Endodermal cell (in vitro differentiated cells): ENCODE results near the gene RAE1. TPM values are rescaled to one million over a fixed set of nuclear protein-coding genes. Genes with fewer than 3 reads are reported as not detected.
A peak's percentile ranks its signal among the peaks of the same experiment; 100 is the strongest.

Experiments
- DNase-seq: peaks from one replicate; pipeline ENCODE4 v3.0.0-alpha.2; 2017
- H3K27ac ChIP-seq: 2 replicates; pipeline ENCODE4 v1.5.1; 2013; ENCODE audit warnings: mild to moderate bottlenecking, low read depth, low read length, moderate library complexity
- H3K27me3 ChIP-seq: 2 replicates; pipeline ENCODE4 v1.6.1; 2013; ENCODE audit warnings: mild to moderate bottlenecking, low read length, moderate library complexity; ENCODE audit not compliant: insufficient read depth, control insufficient read depth, poor library complexity, severe bottlenecking
- H3K36me3 ChIP-seq: 2 replicates; pipeline ENCODE4 v1.7.0; 2013; ENCODE audit warnings: mild to moderate bottlenecking, low read length, moderate library complexity; ENCODE audit not compliant: control insufficient read depth, insufficient read depth
- H3K4me1 ChIP-seq: one replicate; pipeline ENCODE4 v1.7.0; 2013; ENCODE audit warnings: low read length; ENCODE audit not compliant: control insufficient read depth, insufficient read depth
- H3K4me3 ChIP-seq: 2 replicates; pipeline ENCODE4 v1.5.1; 2013; ENCODE audit warnings: mild to moderate bottlenecking, low read length, moderate library complexity
- H3K9ac ChIP-seq: 2 replicates; pipeline ENCODE4 v1.6.1; 2013; ENCODE audit warnings: mild to moderate bottlenecking, low read length, moderate library complexity; ENCODE audit not compliant: poor library complexity, severe bottlenecking; ENCODE audit errors: extremely low read depth
- H3K9me3 ChIP-seq: 2 replicates; pipeline ENCODE4 v1.6.1; 2013; ENCODE audit warnings: mild to moderate bottlenecking, low read length, moderate library complexity; ENCODE audit not compliant: control insufficient read depth
- H3K27ac Mint-ChIP-seq: 2 replicates; pipeline ENCODE4 v1.8.0; 2020; ENCODE audit warnings: mixed read lengths
- H3K27me3 Mint-ChIP-seq: 2 replicates; pipeline ENCODE4 v1.8.0; 2021; ENCODE audit warnings: mild to moderate bottlenecking, mixed read lengths; ENCODE audit not compliant: insufficient read depth
- H3K36me3 Mint-ChIP-seq: 2 replicates; pipeline ENCODE4 v1.8.0; 2020; ENCODE audit warnings: low read depth, mixed read lengths
- H3K4me1 Mint-ChIP-seq: 2 replicates; pipeline ENCODE4 v1.8.0; 2020; ENCODE audit warnings: mixed read lengths
- H3K4me3 Mint-ChIP-seq: 2 replicates; pipeline ENCODE4 v1.8.0; 2020; ENCODE audit warnings: mild to moderate bottlenecking, moderate library complexity, mixed read lengths
- H3K9me3 Mint-ChIP-seq: 2 replicates; pipeline ENCODE4 v1.8.0; 2020; ENCODE audit warnings: mild to moderate bottlenecking, mixed read lengths
- CTCF ChIP-seq: fragments of 200-600 bp; sonication (generic); conservative IDR thresholded peaks from 2 replicates; pipeline ENCODE4 v1.5.0; 2021; ENCODE audit warnings: antibody characterized with exemption, mild to moderate bottlenecking
- WGBS, 2 experiments: methylation state at CpG; one replicate each; pipeline versions ENCODE4 v1.1.5 to v1.1.7; 2013; ENCODE audit warnings: missing lambda C conversion rate in 2 of 2, mixed read lengths in 1 of 2; ENCODE audit not compliant: insufficient coverage in 1 of 2, insufficient read length in 1 of 2; 5-methylcytosine and 5-hydroxymethylcytosine counted together
- total RNA-seq, 2 donors: library from RNA; stranded (reverse); fragmentation: NEBNext Ultra II Directional in 1 of 2; extraction: Animal tissue kit (Norgen Biotek cat#: 25700) in 1 of 2; gene quantifications; 2 replicates in 1 of 2; 3 replicates in 1 of 2; pipeline ENCODE4 v1.2.1, GENCODE V29; 2021

Gene RAE1
- total RNA-seq, 2 donors from 2014 or later = 41.2 to 43.8 TPM

- H3K36me3 ChIP-seq = peaks cover 26% of the 10 kb centered on the region
- H3K4me1 ChIP-seq = peaks cover 6% of the 10 kb centered on the region
- TF ChIP-seq CTCF = no peak
- 82 to 95% methylated on average over 15 to 16 of the region's 16 CpGs for WGBS, 2 experiments
- no peak overlapping the region for H3K4me3 Mint-ChIP-seq
- peaks cover 52% of the 10 kb centered on the region for H3K36me3 Mint-ChIP-seq
- no peak overlapping the region for H3K27ac Mint-ChIP-seq
- H3K27me3 Mint-ChIP-seq = no peaks in the 10 kb centered on the region
- H3K9me3 Mint-ChIP-seq = no peaks in the 10 kb centered on the region
- peaks cover 10% of the 10 kb centered on the region for H3K4me1 Mint-ChIP-seq
- DNase-seq = no peak
- no peaks in the 10 kb centered on the region for H3K9me3 ChIP-seq
- H3K27ac ChIP-seq = no peak overlapping the region
- H3K4me3 ChIP-seq = no peak overlapping the region
- no peak overlapping the region for H3K9ac ChIP-seq
- H3K27me3 ChIP-seq = no peaks in the 10 kb centered on the region
These were observed 46.1 kb downstream of the RAE1 start for GRCh38 chr20:57396984-57397692.

GRCh38 chr20:57397693-57398108 is 46.6 kb downstream of the RAE1 start:
- Mint-ChIP-seq H3K27ac (peak overlapping the region; percentile 60), H3K9me3 (no peaks in the 10 kb centered on the region), H3K36me3 (peaks cover 53% of the 10 kb centered on the region), H3K4me3 (no peak overlapping the region), H3K27me3 (no peaks in the 10 kb centered on the region), H3K4me1 (peaks cover 10% of the 10 kb centered on the region)
- H3K4me1 ChIP-seq = peaks cover 1% of the 10 kb centered on the region
- H3K9me3 ChIP-seq = no peaks in the 10 kb centered on the region
- TF ChIP-seq CTCF = no peak
- H3K27ac ChIP-seq = no peak overlapping the region
- no peak for DNase-seq
- H3K36me3 ChIP-seq = peaks cover 26% of the 10 kb centered on the region
- H3K9ac ChIP-seq = no peak overlapping the region
- WGBS, 2 experiments = 82 to 93% methylated on average over 11 to 13 of the region's 13 CpGs
- no peaks in the 10 kb centered on the region for H3K27me3 ChIP-seq
- no peak overlapping the region for H3K4me3 ChIP-seq

- Histone ChIP-seq H3K27me3 (no peaks in the 10 kb centered on the region), H3K9me3 (no peaks in the 10 kb centered on the region), H3K27ac (no peak overlapping the region), H3K36me3 (peaks cover 26% of the 10 kb centered on the region), H3K4me3 (no peak overlapping the region), H3K9ac (no peak overlapping the region), H3K4me1 (no peaks in the 10 kb centered on the region)
- TF ChIP-seq CTCF = no peak
- H3K9me3 Mint-ChIP-seq = no peaks in the 10 kb centered on the region
- H3K27ac Mint-ChIP-seq = peak overlapping the region; percentile 60
- whole genome bisulfite sequencing, 2 experiments = 91 to 98% methylated on average over 8 to 27 of the region's 27 CpGs
- peaks cover 6% of the 10 kb centered on the region for H3K4me1 Mint-ChIP-seq
- no peak for DNase-seq
- H3K27me3 Mint-ChIP-seq = no peaks in the 10 kb centered on the region
- H3K4me3 Mint-ChIP-seq = no peak overlapping the region
- H3K36me3 Mint-ChIP-seq = peaks cover 53% of the 10 kb centered on the region
These were observed 47.3 kb downstream of the RAE1 start for GRCh38 chr20:57398231-57398821.
